NCI-H1694 (cell line): ENCODE data around the gene HS3ST3B1.

Experiments used
- DNase-seq: peaks from one replicate; lab custom pipeline; 2025; lab: John Stamatoyannopoulos, UW

Gene HS3ST3B1

DNA sequence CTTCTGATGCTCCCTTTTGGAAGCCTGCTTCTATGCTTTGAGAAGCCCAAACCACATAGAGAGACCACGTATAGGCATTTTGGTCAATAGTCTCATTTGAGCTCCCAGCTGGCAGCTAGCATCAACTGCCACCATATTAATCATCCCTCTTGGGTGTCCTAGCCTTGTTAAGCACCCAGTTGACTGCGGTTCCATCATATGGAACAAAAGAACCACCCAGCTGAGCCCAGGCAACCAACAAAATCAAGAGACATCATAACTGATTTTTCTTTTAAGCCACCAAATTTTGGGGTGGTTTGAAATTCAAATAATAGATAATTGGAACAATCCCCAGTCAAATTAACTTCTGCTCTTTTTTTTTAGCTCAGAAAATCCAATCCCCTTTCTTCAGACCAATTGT is 53.9 kb downstream of the HS3ST3B1 start:
- DNase-seq = no peak

DNA sequence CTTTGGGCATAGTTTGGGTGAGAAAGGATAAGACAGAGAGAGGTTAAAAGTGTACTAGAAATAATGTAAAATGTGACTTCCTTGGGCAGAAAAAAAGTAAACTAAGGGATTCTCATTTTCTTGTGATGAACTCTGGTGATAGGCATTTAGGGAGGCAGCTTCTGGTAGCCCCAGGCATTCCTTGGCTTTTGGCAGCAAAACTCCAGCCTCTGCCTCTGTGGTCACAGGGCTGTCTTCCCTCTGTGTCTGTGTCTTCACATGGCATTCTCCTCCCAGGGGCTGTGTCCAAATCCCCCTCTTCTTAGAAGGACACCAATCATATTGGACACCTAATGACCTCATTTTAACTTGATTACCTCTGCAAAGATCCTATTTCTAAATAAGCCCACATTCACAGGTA is 54.7 kb downstream of the HS3ST3B1 start:
- DNase-seq = no peak

DNA sequence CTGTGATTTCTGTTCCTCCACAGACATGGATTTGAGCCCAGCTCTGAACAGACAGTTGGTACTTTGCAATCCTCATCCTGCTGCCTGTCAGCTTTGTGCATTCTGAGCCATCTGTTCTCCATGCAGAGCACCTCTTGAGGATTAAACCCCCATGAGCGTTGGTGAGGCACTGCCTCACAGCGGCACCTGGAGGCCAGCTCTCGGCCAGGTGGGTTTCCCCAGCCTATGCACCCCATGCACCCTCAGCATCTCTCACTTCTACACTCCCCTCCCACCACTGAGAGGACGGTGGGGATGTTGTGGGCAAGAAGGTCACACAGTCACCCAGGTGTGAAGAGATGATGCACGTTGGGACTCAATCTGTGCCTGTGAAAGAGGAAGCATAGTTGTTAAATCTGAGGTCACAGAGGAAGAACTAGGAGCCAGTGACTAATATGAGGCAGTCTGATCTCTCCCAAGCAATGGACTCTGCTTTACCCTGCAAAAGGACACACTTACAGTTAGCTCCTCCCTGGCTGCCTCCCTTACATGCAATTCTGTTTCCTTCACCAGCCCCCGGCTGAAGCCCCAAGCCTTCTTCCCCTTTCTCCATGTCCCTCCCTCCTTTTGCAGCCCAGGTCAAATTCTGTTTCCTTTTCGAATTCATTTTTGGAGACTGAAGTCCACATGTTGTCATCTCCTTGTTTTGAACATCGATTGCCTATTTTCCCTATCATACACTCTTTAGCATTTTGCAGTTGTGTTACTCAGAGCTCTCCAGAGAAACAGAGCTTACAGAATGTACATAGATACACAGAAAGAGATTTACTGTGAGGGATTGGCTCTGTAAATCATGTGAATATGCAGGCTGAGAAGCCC is 58.5 kb downstream of the HS3ST3B1 start:
- no peak for DNase-seq

DNA sequence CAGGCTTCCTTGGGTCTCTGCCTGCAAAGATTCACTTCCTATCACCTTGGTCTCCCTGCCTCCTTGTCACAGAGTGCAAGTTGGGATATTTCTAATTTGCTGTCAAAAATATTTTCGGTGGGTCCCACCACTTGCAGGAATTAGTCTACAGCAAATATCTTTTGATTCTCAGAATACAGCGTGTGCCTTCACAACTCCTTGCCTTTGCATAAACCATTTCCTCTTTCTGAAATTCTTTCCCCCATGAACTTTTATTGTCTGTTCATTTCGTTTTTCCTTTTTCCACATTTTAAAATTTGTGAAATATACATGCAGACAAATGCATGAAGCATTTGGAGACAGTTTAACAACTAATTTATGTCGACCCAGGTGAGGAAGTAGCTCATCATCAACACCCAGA is 60.0 kb downstream of the HS3ST3B1 start:
- DNase-seq = no peak

DNA sequence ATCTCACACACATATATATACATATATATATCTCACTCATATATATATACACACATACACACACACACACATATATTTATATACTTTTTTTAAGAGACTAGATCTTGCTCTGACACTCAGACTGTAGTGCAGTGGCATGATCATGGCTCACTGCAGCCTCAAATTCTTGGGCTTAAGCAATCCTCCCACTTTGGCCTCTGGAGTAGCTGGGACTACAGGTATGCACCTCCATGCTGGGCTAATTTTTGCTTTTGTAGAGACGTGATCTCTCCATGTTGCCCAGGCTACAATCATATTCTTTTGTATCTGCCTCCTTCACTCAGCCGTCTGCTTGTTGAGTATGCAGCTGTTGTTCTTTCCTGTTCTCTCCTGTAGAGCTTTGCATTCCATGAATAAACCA is 60.6 kb downstream of the HS3ST3B1 start:
- no peak for DNase-seq

DNA sequence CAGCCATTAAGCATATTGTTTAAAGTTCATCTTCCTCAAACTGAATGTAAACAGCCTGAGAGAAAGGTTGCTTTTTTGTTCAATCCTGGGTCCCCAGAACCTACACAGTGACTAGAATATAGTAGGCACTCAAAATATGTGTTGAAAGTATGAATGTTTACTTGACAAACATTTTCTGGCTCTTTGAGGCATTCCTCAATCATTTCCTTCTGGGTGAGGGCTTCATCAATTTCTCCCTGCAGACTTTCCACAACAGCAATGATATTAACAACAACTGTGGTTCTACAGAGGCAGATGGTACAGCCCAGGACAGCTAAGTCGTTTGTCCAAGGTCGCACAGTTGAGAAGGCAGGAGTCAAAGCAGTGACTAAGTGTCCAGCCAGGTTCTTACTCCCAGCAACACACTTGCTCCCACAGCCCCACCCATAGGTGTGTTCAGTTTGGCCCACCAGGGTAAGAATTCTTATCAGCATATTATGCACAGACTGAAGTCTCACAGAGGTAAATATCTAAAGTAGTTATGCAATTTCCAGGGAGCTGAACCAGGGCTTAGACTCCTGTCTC is 61.1 kb downstream of the HS3ST3B1 start:
- DNase-seq = no peak

DNA sequence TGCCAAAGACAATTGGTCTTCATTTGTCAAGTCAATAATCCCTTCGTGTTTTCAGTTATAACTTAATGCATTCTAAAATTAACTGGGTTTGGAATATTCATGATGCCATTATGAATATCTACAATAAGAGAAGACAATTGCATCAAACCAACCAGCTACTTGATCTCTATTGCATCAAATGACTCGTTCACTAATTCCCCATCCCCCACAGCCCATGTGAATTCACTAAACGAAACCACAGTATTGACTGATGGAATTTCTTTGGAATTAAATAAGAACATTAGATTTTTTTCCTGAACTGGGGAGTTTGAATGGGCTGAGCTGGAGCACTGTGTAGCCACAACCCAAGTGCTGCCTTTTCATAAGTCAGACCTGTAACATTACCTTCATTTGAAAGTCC is 65.3 kb downstream of the HS3ST3B1 start:
- no peak for DNase-seq

DNA sequence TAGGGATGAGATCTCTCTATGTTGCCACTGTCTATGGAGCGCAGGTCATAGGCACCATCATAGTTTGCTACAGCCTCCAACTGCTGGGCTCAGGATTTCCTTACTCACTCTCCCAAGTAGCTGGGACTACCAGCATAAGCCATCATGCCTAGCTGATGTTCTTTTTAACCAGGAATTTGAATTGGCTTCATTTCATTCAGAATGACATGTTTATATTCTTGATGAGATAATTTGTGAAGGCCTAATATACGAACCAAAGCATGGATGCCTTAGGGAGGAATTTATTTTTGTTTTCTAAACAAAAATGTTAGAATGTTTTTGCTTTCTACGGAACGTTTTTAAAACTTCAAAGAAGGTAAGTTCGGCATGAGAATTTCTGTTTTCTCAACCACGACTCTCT is 71.6 kb downstream of the HS3ST3B1 start:
- no peak for DNase-seq

DNA sequence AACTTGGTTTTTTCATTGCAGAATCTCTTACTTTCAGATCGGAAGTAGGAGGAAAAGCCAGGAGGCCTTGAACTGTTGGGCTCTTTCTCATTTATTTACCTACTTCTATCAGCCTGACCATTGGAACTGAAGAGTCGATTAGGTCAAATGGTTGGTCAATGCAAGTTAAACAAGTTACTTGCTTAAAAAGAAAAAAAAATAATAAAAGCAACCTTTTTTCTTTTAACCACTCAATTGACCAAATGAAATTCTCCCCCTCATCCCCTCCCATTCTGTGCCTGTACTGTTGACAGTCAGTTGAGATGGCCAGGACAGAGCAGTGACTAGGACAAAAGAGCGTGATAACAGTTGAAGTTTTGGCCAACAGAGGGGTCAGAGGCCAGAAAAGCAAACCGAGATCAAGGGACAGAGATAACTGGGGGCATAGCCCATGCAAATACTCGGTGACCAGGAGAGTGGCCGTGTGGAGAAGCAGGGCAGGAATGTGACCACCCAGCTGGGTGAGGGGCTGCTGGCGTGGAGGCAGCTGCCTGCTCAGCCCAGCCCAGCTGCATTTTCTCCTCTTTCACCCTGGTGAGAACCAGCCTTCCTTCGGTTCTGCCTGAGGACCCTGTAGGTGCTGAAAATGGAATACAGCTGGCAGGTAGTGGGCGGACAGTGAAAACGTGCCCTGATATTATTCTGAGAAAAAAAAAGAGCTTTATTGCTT is 72.2 kb downstream of the HS3ST3B1 start:
- no peak for DNase-seq

DNA sequence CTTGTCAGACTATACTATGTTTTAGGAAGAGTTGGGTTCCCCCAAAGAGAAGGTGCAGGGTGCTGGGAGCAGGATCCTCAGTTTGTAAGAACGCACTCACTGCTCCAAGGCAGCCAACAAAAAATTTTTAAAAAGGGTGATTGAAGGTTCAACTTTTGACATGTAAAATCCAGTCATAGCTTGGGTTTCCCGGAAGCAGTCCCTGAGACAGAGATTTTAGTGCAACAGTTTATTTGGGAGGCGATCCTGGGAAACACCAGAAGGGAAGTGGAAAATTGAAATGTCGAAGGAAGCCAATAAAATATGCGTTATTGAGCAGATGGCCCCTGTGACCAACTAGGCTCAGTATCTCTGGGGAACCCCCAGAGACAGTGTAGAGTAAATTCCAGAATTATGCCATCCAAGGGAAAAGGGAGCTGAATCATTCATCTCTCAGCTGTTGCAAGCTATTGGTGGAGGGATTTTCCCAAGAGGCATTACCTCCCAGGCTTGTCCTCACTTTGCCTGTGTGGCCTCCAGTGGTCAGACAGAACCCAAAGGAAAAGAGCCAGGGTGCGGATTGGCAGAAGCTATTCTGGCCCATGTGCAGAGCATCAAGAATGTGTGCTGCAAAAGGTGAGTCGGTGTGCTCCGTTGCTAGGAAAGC is 72.9 kb downstream of the HS3ST3B1 start:
- no peak for DNase-seq

DNA sequence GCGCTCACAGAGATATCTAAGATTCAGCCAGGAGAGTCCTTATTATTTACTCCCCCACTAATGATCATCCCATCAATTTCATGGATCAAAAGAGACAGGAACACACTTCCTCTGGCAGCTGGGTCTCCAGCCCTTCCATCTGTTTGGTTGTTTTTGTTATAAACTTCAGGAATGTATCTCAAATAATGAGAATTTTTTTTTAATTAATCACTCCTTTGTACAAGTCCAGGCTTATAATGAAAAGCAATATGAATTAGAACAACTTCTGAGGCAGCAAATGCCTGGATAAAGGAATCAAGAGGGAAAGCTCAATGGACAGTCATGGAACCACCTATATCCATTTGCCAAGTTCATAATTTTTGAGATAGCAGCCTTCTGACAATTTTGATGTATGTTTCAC is 73.4 kb downstream of the HS3ST3B1 start:
- DNase-seq = no peak

DNA sequence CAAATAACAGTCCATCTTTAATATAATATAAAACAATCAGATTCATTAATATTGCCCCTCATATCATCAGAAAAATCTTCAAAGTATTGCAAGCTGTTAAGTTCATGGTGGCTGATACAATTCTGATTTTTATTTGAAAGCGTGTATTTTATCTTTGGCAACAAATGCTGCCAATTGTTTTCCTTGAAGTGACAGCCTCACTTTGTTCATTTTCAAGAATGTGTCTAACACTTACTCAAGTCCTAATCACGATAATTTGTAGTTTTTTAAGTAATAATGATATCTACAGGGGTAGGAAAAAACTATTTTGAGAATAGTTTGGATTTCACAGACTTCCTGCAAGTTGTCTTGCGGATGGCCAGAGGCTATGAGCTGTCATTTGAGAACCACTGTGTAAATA is 75.8 kb downstream of the HS3ST3B1 start:
- no peak for DNase-seq

DNA sequence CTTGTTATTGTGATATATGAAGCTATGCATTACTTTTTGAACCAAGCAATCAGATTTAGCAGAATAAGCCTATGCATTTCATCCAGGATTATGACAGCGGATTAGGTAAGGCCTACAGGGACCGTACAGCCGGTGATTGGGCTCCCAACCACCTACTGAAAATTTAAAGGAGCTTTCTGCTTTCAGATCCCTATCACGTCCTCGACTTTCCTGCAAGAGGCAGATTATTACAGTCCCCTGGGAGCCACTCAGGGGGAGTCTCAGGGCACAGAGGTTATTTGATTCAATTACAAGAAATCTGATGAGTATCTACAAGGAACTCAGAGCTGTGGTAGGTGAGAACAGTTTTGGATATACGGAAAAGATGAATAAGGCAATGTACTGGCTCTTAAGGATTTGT is 80.7 kb downstream of the HS3ST3B1 start:
- no peak for DNase-seq

DNA sequence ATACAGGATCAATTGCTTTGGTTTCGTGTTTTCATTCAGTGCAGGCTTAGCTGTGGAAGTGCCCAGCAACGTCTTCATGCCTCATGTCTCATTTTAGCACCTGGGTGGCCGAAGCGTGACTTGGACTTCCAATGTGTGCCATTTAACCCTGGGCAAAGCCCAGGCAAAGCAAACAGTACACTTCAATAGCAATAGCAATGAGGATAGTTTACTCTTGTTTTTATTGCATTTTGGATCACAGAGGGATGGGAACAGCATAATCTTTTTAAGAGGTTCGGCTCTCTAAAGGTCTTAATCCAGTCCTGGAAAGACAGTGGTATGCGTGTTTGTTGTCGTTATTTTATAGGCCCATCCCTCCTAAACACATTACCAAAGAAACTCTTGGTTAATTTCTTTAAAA is 86.2 kb downstream of the HS3ST3B1 start:
- no peak for DNase-seq

DNA sequence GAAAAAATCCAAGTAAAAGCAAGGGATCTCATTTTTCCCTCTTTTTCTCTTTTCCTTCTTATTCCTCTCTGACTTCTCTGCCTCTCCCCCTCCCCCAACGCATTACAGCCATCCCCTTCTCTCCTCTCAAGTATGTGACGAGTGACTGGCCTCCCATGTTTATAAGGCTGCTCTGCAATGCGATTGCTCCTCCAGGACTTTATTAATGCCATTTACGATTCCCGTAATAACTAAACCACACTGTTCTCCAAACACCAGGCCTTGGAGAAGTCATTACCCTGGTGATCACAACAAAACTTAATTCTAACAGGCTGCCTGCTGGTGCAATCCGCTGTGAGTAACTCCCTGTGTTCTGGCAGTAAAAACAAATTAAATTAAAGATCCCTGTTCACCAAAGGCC is 88.8 kb downstream of the HS3ST3B1 start:
- no peak for DNase-seq

DNA sequence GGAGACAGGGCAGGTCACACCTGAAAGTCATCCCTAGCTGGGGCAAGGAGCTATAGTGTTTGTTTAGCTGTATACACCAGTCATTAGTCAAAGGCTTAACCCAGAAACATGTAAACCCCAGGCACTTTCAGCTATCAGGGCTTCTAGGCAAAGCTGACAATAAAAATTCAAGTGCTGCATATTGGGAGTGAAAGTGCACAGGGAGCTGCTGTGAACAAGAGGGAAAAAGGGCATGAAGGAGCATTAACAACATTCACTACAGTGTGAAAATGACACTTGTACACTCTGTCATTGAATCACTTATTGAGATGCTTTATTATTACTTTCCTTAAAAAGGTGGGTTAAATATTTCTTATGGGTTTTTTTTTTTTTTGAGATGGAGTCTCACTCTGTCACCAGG is 92.8 kb downstream of the HS3ST3B1 start:
- no peak for DNase-seq

DNA sequence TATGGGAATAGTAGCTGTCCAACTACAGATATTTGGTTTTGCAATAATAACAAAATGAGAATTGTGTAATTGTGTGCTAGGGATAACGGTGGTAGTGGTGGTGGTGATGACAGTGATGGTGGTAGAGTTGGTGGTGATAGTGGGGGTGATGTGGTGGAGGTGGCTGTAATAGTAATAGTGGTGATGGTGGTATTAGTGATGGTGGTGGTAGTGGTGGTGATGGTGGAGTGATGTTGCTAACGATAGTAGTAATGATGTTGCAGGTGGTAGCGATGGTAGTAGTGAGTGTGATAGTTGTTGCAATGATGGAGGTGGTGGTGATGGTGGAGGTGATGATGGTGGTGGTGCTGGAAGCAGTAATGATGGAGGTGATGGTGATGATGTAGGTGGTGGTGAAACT is 94.4 kb downstream of the HS3ST3B1 start:
- no peak for DNase-seq

DNA sequence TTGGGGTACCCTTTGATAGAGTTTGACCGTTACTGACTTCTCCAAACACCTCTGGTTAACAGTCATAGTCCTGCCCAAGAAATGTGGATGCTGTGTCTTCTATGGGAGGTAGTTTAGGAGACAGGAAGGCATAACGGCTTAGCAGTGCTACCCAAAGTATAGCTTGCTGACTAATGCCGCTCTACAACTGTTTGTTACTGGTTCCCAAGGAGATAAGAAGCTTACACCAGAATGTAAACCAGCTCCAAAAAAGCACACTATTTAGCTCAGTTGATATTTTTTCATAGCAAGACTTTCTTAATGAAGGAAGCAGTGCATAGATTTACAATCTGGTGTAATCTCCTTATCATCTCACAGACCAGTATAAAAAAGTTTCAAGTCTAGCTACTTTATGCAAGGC is 95.7 kb downstream of the HS3ST3B1 start:
- no peak for DNase-seq

DNA sequence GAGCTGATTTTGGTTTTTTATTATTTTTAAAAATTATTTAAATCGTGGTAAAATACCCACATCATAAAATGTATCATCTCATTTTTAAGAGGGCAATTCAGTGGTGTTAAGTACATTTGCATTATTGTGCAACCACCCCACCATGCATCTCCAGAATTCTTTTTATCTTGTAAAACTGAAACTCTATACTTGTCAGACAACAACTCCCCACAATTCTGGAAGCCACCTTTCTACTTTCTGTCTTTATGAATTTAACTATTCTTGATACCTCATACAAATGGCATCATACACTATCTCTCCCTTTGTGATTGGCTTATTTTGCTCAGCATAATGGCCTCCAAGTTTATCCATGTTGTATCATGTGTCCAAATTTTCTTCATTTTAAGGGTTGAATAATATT is 97.9 kb downstream of the HS3ST3B1 start:
- DNase-seq = no peak
